Mesenchymal stem cell (in vitro differentiated cells and primary cell): ENCODE results near the gene PTPRO.

Source experiments
- DNase-seq: peaks from one replicate; pipeline ENCODE4 v3.0.0-alpha.2; 2013
- H2AFZ ChIP-seq: one replicate; pipeline ENCODE4 v1.6.1; 2013; ENCODE audit warnings: low read depth, mild to moderate bottlenecking, control low read depth, inconsistent platforms, low read length, moderate library complexity
- H2AK5ac ChIP-seq: 2 replicates; pipeline ENCODE4 v1.6.1; 2013; ENCODE audit warnings: low read length, moderate library complexity, mild to moderate bottlenecking, inconsistent platforms; ENCODE audit not compliant: severe bottlenecking
- H2BK120ac ChIP-seq: one replicate; pipeline ENCODE4 v1.6.1; 2013; ENCODE audit warnings: low read depth, mild to moderate bottlenecking, inconsistent platforms, low read length, moderate library complexity
- H2BK12ac ChIP-seq, 2 experiments: one replicate each; pipeline ENCODE4 v1.6.1; 2013; ENCODE audit warnings: inconsistent platforms in 2 of 2, low read length in 2 of 2, mild to moderate bottlenecking in 2 of 2, moderate library complexity in 2 of 2, control low read depth in 1 of 2
- H2BK15ac ChIP-seq: one replicate; pipeline ENCODE4 v1.6.1; 2013; ENCODE audit warnings: mild to moderate bottlenecking, low read depth, inconsistent platforms; ENCODE audit not compliant: poor library complexity, severe bottlenecking
- H2BK5ac ChIP-seq: 2 replicates; pipeline ENCODE4 v1.6.1; 2013; ENCODE audit warnings: low read depth, mild to moderate bottlenecking, low read length, control low read depth, inconsistent platforms; ENCODE audit not compliant: poor library complexity, severe bottlenecking
- H3K14ac ChIP-seq, 2 experiments: one replicate each; pipeline ENCODE4 v1.6.1; 2013; ENCODE audit warnings: inconsistent platforms in 2 of 2, low read length in 2 of 2, control low read depth in 1 of 2, mild to moderate bottlenecking in 1 of 2, moderate library complexity in 1 of 2
- H3K18ac ChIP-seq, 2 experiments: one replicate each; pipeline ENCODE4 v1.6.1; 2013; ENCODE audit warnings: inconsistent platforms in 2 of 2, low read length in 2 of 2, control low read depth in 1 of 2, low read depth in 1 of 2, mild to moderate bottlenecking in 1 of 2
- H3K23ac ChIP-seq, 2 experiments: one replicate each; pipeline ENCODE4 v1.6.1; 2013; ENCODE audit warnings: inconsistent platforms in 2 of 2, low read length in 2 of 2, mild to moderate bottlenecking in 2 of 2, moderate library complexity in 2 of 2, control low read depth in 1 of 2
- H3K27ac ChIP-seq: 2 replicates; pipeline ENCODE4 v1.5.1; 2013; ENCODE audit warnings: mild to moderate bottlenecking, moderate library complexity, low read length, control low read depth, inconsistent platforms; ENCODE audit not compliant: poor library complexity, severe bottlenecking
- H3K27me3 ChIP-seq, 2 experiments: 2 replicates each; pipeline versions ENCODE4 v1.6.1 to v1.7.0; 2013; ENCODE audit warnings: low read length in 2 of 2, mild to moderate bottlenecking in 2 of 2, moderate library complexity in 2 of 2, control low read depth in 1 of 2, inconsistent platforms in 1 of 2; ENCODE audit not compliant: control insufficient read depth in 1 of 2, insufficient read depth in 1 of 2
- H3K36me3 ChIP-seq, 2 experiments: 2 replicates each; pipeline versions ENCODE4 v1.6.1 to v1.7.0; 2013; ENCODE audit warnings: low read length in 2 of 2, control low read depth in 1 of 2, inconsistent platforms in 1 of 2, low read depth in 1 of 2, mild to moderate bottlenecking in 1 of 2; ENCODE audit not compliant: insufficient read depth in 2 of 2, control insufficient read depth in 1 of 2
- H3K4ac ChIP-seq, 2 experiments: one replicate each; pipeline ENCODE4 v1.6.1; 2013; ENCODE audit warnings: inconsistent platforms in 2 of 2, low read length in 2 of 2, mild to moderate bottlenecking in 2 of 2, moderate library complexity in 2 of 2, control low read depth in 1 of 2, low read depth in 1 of 2
- H3K4me1 ChIP-seq: 2 replicates; pipeline ENCODE4 v1.6.1; 2013; ENCODE audit warnings: low read depth, low read length, control low read depth; ENCODE audit not compliant: control insufficient read depth, insufficient read depth
- H3K4me2 ChIP-seq: 2 replicates; pipeline ENCODE4 v1.6.1; 2013; ENCODE audit warnings: low read length, mild to moderate bottlenecking, inconsistent platforms; ENCODE audit not compliant: poor library complexity, severe bottlenecking
- H3K4me3 ChIP-seq, 2 experiments: 2 replicates each; pipeline versions ENCODE4 v1.5.1 to v1.7.0; 2013; ENCODE audit warnings: low read length in 2 of 2, mild to moderate bottlenecking in 2 of 2, control low read depth in 1 of 2, low read depth in 1 of 2; ENCODE audit not compliant: insufficient read depth in 1 of 2
- H3K79me1 ChIP-seq: replicated peaks from 2 replicates; pipeline ENCODE4 v1.6.1; 2013; ENCODE audit warnings: mild to moderate bottlenecking, control low read depth, low read length, inconsistent platforms; ENCODE audit not compliant: poor library complexity, severe bottlenecking
- H3K9ac ChIP-seq: 2 replicates; pipeline ENCODE4 v1.7.0; 2013; ENCODE audit warnings: mild to moderate bottlenecking, low read length, moderate library complexity
- H3K9me3 ChIP-seq: 2 replicates; pipeline ENCODE4 v1.7.0; 2013; ENCODE audit warnings: mild to moderate bottlenecking, low read length; ENCODE audit not compliant: control insufficient read depth
- H4K8ac ChIP-seq: one replicate; pipeline ENCODE4 v1.6.1; 2013; ENCODE audit warnings: inconsistent platforms, mild to moderate bottlenecking, low read length, moderate library complexity
- H4K91ac ChIP-seq: one replicate; pipeline ENCODE4 v1.6.1; 2013; ENCODE audit warnings: mild to moderate bottlenecking, low read length, inconsistent platforms
- WGBS: methylation state at CpG from one replicate; pipeline ENCODE4 v1.1.7; 2013; ENCODE audit warnings: mixed read lengths; 5-methylcytosine and 5-hydroxymethylcytosine counted together

Gene PTPRO

DNA sequence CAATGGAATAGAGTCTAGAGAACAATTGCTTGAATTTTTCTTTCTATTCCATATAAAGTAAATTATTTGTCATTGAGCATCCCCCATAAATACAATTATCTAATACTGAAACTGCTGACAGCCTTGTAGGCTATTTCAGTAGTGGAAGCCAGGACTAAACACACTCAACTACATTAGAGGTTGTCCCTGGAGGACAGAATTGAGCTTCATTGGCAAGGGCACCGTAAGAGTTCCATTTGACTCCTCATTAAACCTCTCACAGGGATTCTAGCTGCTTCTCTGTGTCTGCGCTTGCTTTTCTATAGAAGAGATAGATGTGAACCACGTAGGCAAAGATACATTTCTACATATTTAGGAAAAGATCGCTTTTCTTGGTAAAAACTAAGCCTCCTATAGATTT, 3.5 kb upstream of the PTPRO start:
- Histone ChIP-seq H2AFZ (no peak overlapping the region), H3K4me3 (no peak overlapping the region), H3K4me2 (no peak overlapping the region), H2BK15ac (no peak overlapping the region), H2BK5ac (no peak overlapping the region), H3K36me3 (no peaks in the 10 kb centered on the region), H2BK120ac (no peak overlapping the region), H3K4me1 (peaks cover 7% of the 10 kb centered on the region), H3K4ac (no peak overlapping the region), H3K9ac (no peak overlapping the region), H3K9me3 (no peaks in the 10 kb centered on the region), H3K14ac (no peak overlapping the region), H2AK5ac (no peak overlapping the region), H3K23ac (no peak overlapping the region), H3K79me1 (no peaks in the 10 kb centered on the region), H4K91ac (no peak overlapping the region), H3K27me3 (peaks cover 0 to 18% of the 10 kb centered on the region in 2 experiments), H4K8ac (no peak overlapping the region), H3K27ac (no peak overlapping the region), H2BK12ac (no peak overlapping the region), H3K18ac (no peak overlapping the region)
- WGBS = no CpG with 5 or more reads among the region's 4 CpGs
- DNase-seq = no peak

DNA sequence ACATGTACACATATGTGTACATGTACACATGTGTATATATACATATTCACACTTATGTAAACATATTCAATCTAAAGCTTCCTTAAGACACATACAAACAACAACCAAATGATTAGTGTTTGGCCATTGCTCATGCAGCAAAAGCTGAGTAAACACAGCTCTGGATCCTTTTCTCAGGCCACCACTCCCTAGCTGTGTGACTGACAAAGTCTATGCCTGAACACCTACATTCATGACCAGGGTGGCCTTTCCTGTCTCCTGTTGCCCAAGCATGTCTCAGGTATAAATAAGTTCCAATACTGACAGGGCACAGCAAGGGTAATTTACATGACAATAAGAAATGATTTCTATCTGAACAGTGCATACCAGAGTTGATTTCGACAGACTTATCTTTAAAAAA, 1.4 kb upstream of the PTPRO start:
- WGBS = no CpG with 5 or more reads among the region's 1 CpG

DNA sequence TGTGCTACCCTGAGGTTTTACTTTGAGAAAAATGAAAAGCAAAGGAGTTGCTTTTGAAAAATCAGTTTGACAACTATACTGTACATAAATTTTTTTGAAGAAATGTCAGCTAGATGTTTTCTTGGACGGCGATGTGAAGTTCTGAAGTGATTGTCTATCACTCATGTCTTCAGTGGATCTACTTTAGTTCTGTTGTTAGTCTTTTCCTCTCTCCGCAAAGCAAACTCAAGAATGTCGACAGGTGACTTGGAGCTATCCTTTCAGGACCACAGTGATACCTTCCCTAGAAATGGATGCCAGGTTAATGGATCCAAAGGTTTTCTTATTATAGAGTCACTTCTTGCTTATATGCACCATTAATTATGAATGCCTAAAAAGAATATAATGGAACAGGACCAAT, 1.2 kb downstream of the PTPRO start:
- Histone ChIP-seq H3K23ac (no peak overlapping the region), H3K4me1 (peaks cover 7% of the 10 kb centered on the region), H2BK5ac (no peak overlapping the region), H3K36me3 (no peaks in the 10 kb centered on the region), H2BK120ac (no peak overlapping the region), H4K91ac (no peak overlapping the region), H2BK15ac (no peak overlapping the region), H4K8ac (no peak overlapping the region), H3K4me3 (no peak overlapping the region), H3K4me2 (no peak overlapping the region), H3K14ac (no peak overlapping the region), H3K27ac (no peak overlapping the region), H3K18ac (no peak overlapping the region), H3K9ac (no peak overlapping the region), H3K9me3 (no peaks in the 10 kb centered on the region), H2AFZ (no peak overlapping the region), H3K79me1 (no peaks in the 10 kb centered on the region), H3K27me3 (peaks cover 0 to 18% of the 10 kb centered on the region in 2 experiments), H2AK5ac (no peak overlapping the region), H2BK12ac (no peak overlapping the region), H3K4ac (no peak overlapping the region)
- no peak for DNase-seq
- 23% methylated on average over 2 of the region's 4 CpGs for WGBS

More for the DNA sequence above, 1.4 kb upstream of the PTPRO start:
- no peak overlapping the region for H3K4me2 ChIP-seq
- no peak overlapping the region for H2AK5ac ChIP-seq
- H4K91ac ChIP-seq = no peak overlapping the region
- no peak overlapping the region for H3K18ac ChIP-seq
- H3K36me3 ChIP-seq = no peaks in the 10 kb centered on the region
- H3K4ac ChIP-seq = no peak overlapping the region
- H2AFZ ChIP-seq = no peak overlapping the region
- no peak overlapping the region for H2BK120ac ChIP-seq
- no peaks in the 10 kb centered on the region for H3K79me1 ChIP-seq
- no peak overlapping the region for H4K8ac ChIP-seq
- H3K9ac ChIP-seq = no peak overlapping the region
- H3K4me3 ChIP-seq = no peak overlapping the region
- no peak overlapping the region for H2BK12ac ChIP-seq
- H2BK15ac ChIP-seq = no peak overlapping the region
- no peak overlapping the region for H3K27ac ChIP-seq
- peaks cover 0 to 18% of the 10 kb centered on the region in 2 experiments for H3K27me3 ChIP-seq
- DNase-seq = no peak
- no peak overlapping the region for H2BK5ac ChIP-seq
- peaks cover 7% of the 10 kb centered on the region for H3K4me1 ChIP-seq
- no peaks in the 10 kb centered on the region for H3K9me3 ChIP-seq
- no peak overlapping the region for H3K23ac ChIP-seq
- no peak overlapping the region for H3K14ac ChIP-seq

DNA sequence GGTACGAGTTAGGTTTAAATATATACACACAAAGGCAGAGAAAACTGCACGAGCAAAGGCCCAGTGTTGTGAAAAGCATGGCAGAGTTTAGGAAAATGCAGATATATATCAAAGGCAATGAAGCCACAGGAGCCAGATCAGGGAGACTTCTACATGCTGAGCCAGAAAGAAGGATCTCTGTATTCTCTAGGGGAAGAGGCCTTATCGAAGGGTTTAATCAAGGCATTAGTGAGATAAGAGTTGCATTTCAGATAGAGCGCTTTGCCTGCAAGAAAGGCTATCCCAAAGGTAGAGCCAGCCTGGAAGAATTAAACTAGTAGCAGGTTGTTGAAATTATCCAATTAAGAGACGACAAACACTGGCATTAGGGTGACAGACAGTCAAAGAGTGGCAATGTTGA, 7.6 kb downstream of the PTPRO start:
- H3K27me3 ChIP-seq = no peaks in the 10 kb centered on the region
- no peak overlapping the region for H2BK5ac ChIP-seq
- no peak overlapping the region for H3K4me2 ChIP-seq
- no peaks in the 10 kb centered on the region for H3K36me3 ChIP-seq
- 71% methylated on average over 5 of the region's 5 CpGs for WGBS
- H3K4ac ChIP-seq = no peak overlapping the region
- H3K9ac ChIP-seq = no peak overlapping the region
- no peaks in the 10 kb centered on the region for H3K79me1 ChIP-seq
- no peak overlapping the region for H2BK120ac ChIP-seq
- H3K27ac ChIP-seq = no peak overlapping the region
- no peak overlapping the region for H3K4me3 ChIP-seq
- no peak overlapping the region for H3K23ac ChIP-seq
- no peak overlapping the region for H2BK15ac ChIP-seq
- H3K14ac ChIP-seq = no peak overlapping the region
- H2BK12ac ChIP-seq = no peak overlapping the region
- H2AK5ac ChIP-seq = no peak overlapping the region
- DNase-seq = no peak
- H3K18ac ChIP-seq = no peak overlapping the region
- H4K8ac ChIP-seq = no peak overlapping the region
- peaks cover 2% of the 10 kb centered on the region for H3K4me1 ChIP-seq
- H4K91ac ChIP-seq = no peak overlapping the region
- no peaks in the 10 kb centered on the region for H3K9me3 ChIP-seq
- H2AFZ ChIP-seq = no peak overlapping the region
